ENCODE measurements around the gene PPTC7. TPM values are rescaled to one million over a fixed set of nuclear protein-coding genes. Genes with fewer than 3 reads are reported as not detected.
A peak's percentile ranks its signal among the peaks of the same experiment; 100 is the strongest.

Gene PPTC7
- total and polyA plus RNA-seq, 10 of the 15 experiments (the other 5 are each of a cell fraction or from before 2014, with no cell fraction given), result 4.0 to 69.6 (median 12.3) TPM

- TF ChIP-seq STAT1 (conservative IDR thresholded peaks at IDR 0.05) (no peak; the same call in 1 of the 2 replicates), SP1 (IDR thresholded peaks at IDR 0.05; ENCODE audit: low read depth, low read length) (no peak), POLR2AphosphoS5 (IDR thresholded peaks at IDR 0.05; ENCODE audit: low read length) (peak; percentile 86), RAD51 (IDR thresholded peaks at IDR 0.05) (peak; percentile 53; the same call in 1 of the 2 replicates), MEF2B (IDR thresholded peaks at IDR 0.05; ENCODE audit: partially characterized antibody, poor library complexity, severe bottlenecking) (peak; percentile 80), CHD1 (IDR thresholded peaks at IDR 0.05; ENCODE audit: low read depth, low read length) (no peak), NFYB (IDR thresholded peaks at IDR 0.05; ENCODE audit: insufficient read depth, low read depth, low read length) (no peak), GATAD2B (conservative IDR thresholded peaks at IDR 0.05; ENCODE audit: low read depth) (0 out of 2 replicates have a peak, but pooled peaks have one; percentile 4), IRF5 (IDR thresholded peaks at IDR 0.05; ENCODE audit: borderline replicate concordance) (no peak), ZNF274 (IDR thresholded peaks at IDR 0.05; ENCODE audit: insufficient read depth, insufficient read length) (no peak), SIX5 (IDR thresholded peaks at IDR 0.05; ENCODE audit: low read depth, low read length, severe bottlenecking) (peak; percentile 67), USF2 (IDR thresholded peaks at IDR 0.05; ENCODE audit: borderline replicate concordance, low read depth, low read length) (no peak; the same call in 1 of the 2 replicates), RCOR1 (conservative IDR thresholded peaks at IDR 0.05; ENCODE audit: low read depth, low read length) (no peak), RELA (IDR thresholded peaks at IDR 0.05; ENCODE audit: borderline replicate concordance, partially characterized antibody) (no peak), SIN3A (IDR thresholded peaks at IDR 0.05; ENCODE audit: low read depth, low read length) (peak; percentile 10; the same call in 1 of the 2 replicates), ATF3 (IDR thresholded peaks at IDR 0.05; ENCODE audit: borderline replicate concordance, extremely low read depth, low read depth, low read length) (peak; percentile 37; the same call in 1 of the 2 replicates), BACH1 (IDR thresholded peaks at IDR 0.05; ENCODE audit: borderline replicate concordance) (no peak; the same call in none of the 2 replicates), MEF2A (IDR thresholded peaks at IDR 0.05; ENCODE audit: insufficient read depth, low read depth, low read length) (no peak), NRF1 (conservative IDR thresholded peaks at IDR 0.05; ENCODE audit: low read depth, low read length) (peak; percentile 98), CHD2 (IDR thresholded peaks at IDR 0.05; ENCODE audit: borderline replicate concordance, low read depth, low read length) (no peak), JUND (IDR thresholded peaks at IDR 0.05; ENCODE audit: low read depth, low read length) (no peak), SMAD5 (IDR thresholded peaks at IDR 0.05; ENCODE audit: low read depth) (no peak)
Measured at GRCh38 chr12:110583137-110584059, at the start of gene PPTC7 (continued).

Data from GM12878 (cell line).